K562 (cell line): ENCODE results near the gene ENDOD1. TPM values are rescaled to one million over a fixed set of nuclear protein-coding genes. Genes with fewer than 3 reads are reported as not detected.
A peak's percentile ranks its signal among the peaks of the same experiment; 100 is the strongest.

Experiments used
- ATAC-seq: fragments of 200-7000 bp; cut with Tn5 transposase; 3 replicates; pipeline ENCODE4 v1.9.1; 2020; ENCODE audit warnings: moderate library complexity
- BruUV-seq: library from RNA; stranded (reverse); fragments of 400-500 nt; replicated peaks from 2 replicates; lab custom pipeline; 2021; lab: Mats Ljungman, UMichigan
- CTCF ChIA-PET: fragments of 300-600 bp; formaldehyde crosslinking; extraction: SDS; loops from one replicate; lab custom pipeline; 2021; ENCODE audit warnings: low intra/inter-chr PET ratio; lab: Yijun Ruan, JAX
- POLR2A ChIA-PET: fragments of 300-600, 350-650 bp; sonication (Branson Sonifier 250); formaldehyde crosslinking; extraction: SDS; loops from one replicate; lab custom pipeline; 2021; ENCODE audit warnings: antibody characterized with exemption, inconsistent platforms; lab: Yijun Ruan, JAX
- DNase-seq, 4 experiments: peaks; one replicate each; pipeline versions ENCODE4 v3.0.0 to v3.0.0-alpha.2; 2011 to 2018; ENCODE audit warnings: low spot score in 3 of 4, mixed read lengths in 3 of 4; ENCODE audit errors: extremely low read depth in 1 of 4
- FAIRE-seq: peaks from 2 replicates; lab custom pipeline; 2011; peaks lifted over from hg19 to GRCh38; lab: Jason Lieb, UNC
- H2AFZ ChIP-seq: 2 replicates; pipeline ENCODE4 v1.6.0; 2011; ENCODE audit warnings: low read depth, low read length, control low read depth, inconsistent platforms
- H3K27ac ChIP-seq: fragments of 200-600 bp; 3 replicates; pipeline ENCODE4 v1.8.0; 2011; ENCODE audit warnings: low read depth, mild to moderate bottlenecking, control low read depth, inconsistent platforms, low read length, moderate library complexity, mixed read lengths; ENCODE audit errors: extremely low read depth
- H3K27me3 ChIP-seq, 2 experiments: fragments of 300-600 bp in 1 of 2; 2 replicates in 1 of 2; 3 replicates in 1 of 2; pipeline versions ENCODE4 v1.6.0 to v1.8.0; 2011; ENCODE audit warnings: inconsistent platforms in 2 of 2, low read length in 2 of 2, mild to moderate bottlenecking in 1 of 2, mixed read lengths in 1 of 2, moderate library complexity in 1 of 2; ENCODE audit not compliant: control insufficient read depth in 2 of 2, insufficient read depth in 2 of 2
- H3K36me3 ChIP-seq: fragments of 300-600 bp; 3 replicates; pipeline ENCODE4 v1.8.0; 2011; ENCODE audit warnings: mild to moderate bottlenecking, low read length, inconsistent platforms; ENCODE audit not compliant: control insufficient read depth, insufficient read depth
- H3K4me1 ChIP-seq, 2 experiments: fragments of 200-600 bp in 1 of 2; replicated peaks in 1 of 2; 2 replicates in 1 of 2; 3 replicates in 1 of 2; pipeline versions ENCODE4 v1.5.1 to v1.8.0; 2011; ENCODE audit warnings: inconsistent platforms in 2 of 2, low read length in 2 of 2, mild to moderate bottlenecking in 1 of 2, mixed read lengths in 1 of 2, moderate library complexity in 1 of 2; ENCODE audit not compliant: control insufficient read depth in 2 of 2, insufficient read depth in 2 of 2
- H3K4me2 ChIP-seq: 2 replicates; pipeline ENCODE4 v1.6.1; 2011; ENCODE audit warnings: low read length, control low read depth, inconsistent platforms, mixed read lengths; ENCODE audit not compliant: insufficient read depth
- H3K4me3 ChIP-seq: fragments of 200-600 bp; sonication (generic), shearing (Covaris generic); 2 replicates; pipeline ENCODE4 v1.5.1; 2016; ENCODE audit warnings: control low read depth, inconsistent platforms
- H3K79me2 ChIP-seq: fragments of 200-600 bp; 3 replicates; pipeline ENCODE4 v1.8.0; 2011; ENCODE audit warnings: low read length, inconsistent platforms; ENCODE audit not compliant: control insufficient read depth, insufficient read depth
- H3K9ac ChIP-seq, 2 experiments: 2 replicates each; pipeline versions ENCODE4 v1.6.0 to v1.6.1; 2011; ENCODE audit warnings: low read depth in 2 of 2, low read length in 2 of 2, control low read depth in 1 of 2, inconsistent platforms in 1 of 2, mild to moderate bottlenecking in 1 of 2, mixed read lengths in 1 of 2; ENCODE audit not compliant: insufficient read depth in 1 of 2
- H3K9me1 ChIP-seq: one replicate; pipeline ENCODE4 v1.6.0; 2011; ENCODE audit warnings: inconsistent platforms, mild to moderate bottlenecking, low read length, moderate library complexity; ENCODE audit not compliant: control insufficient read depth, insufficient read depth
- H3K9me3 ChIP-seq: replicated peaks from 2 replicates; pipeline ENCODE4 v1.5.1; 2011; ENCODE audit warnings: low read depth, low read length, inconsistent platforms; ENCODE audit not compliant: control insufficient read depth, insufficient read depth
- H4K20me1 ChIP-seq: replicated peaks from 2 replicates; pipeline ENCODE4 v1.6.1; 2011; ENCODE audit warnings: low read length, inconsistent platforms, mixed read lengths; ENCODE audit not compliant: control insufficient read depth, insufficient read depth
- ERF ChIP-seq: fragments of 450-650 bp; formaldehyde crosslinking; IDR thresholded peaks from 2 replicates; pipeline ENCODE4 v1.4.0; 2020; ENCODE audit warnings: mild to moderate bottlenecking, mixed read lengths
- FIP1L1 ChIP-seq: fragments of 200-400 bp; formaldehyde crosslinking; IDR thresholded peaks from 2 replicates; pipeline ENCODE4 v1.6.1; 2018; ENCODE audit warnings: mild to moderate bottlenecking, low read depth, low read length; ENCODE audit not compliant: poor library complexity, severe bottlenecking
- MCM3 ChIP-seq: fragments of 450-650 bp; IDR thresholded peaks from 2 replicates; pipeline ENCODE4 v1.6.1; 2016
- MEF2D ChIP-seq: conservative IDR thresholded peaks from 2 replicates; pipeline ENCODE4 v1.6.1; 2016; ENCODE audit warnings: low read depth, missing genetic modification characterization, missing compliant biosample characterization
- TARDBP ChIP-seq: fragments of 450-650 bp; IDR thresholded peaks from 2 replicates; pipeline ENCODE4 v1.6.1; 2016
- TCF7 ChIP-seq: sonication (generic); IDR thresholded peaks from 2 replicates; pipeline ENCODE4 v1.6.1; 2016; ENCODE audit warnings: antibody characterized with exemption, borderline replicate concordance
- TGIF2 ChIP-seq: sonication (generic); formaldehyde crosslinking; IDR thresholded peaks from 2 replicates; pipeline ENCODE4 v1.8.1; 2022; ENCODE audit warnings: mild to moderate bottlenecking, missing genetic modification reagents, moderate library complexity
- ZNF316 ChIP-seq: fragments of 450-650 bp; IDR thresholded peaks from 2 replicates; pipeline ENCODE4 v1.6.1; 2016
- ZNF75A ChIP-seq: fragments of 450-650 bp; formaldehyde crosslinking; IDR thresholded peaks from 2 replicates; pipeline ENCODE4 v1.4.0; 2020; ENCODE audit warnings: mild to moderate bottlenecking
- WGBS: fragments of 100-300 bp; shearing (Covaris generic); methylation state at CpG from one replicate; pipeline ENCODE4 v1.1.6; 2016; ENCODE audit warnings: low coverage, mixed read lengths; ENCODE audit not compliant: insufficient coverage; ENCODE audit errors: missing lambda C conversion rate; 5-methylcytosine and 5-hydroxymethylcytosine counted together
- in situ Hi-C: fragments of 300-500 bp; cut with MboI; formaldehyde crosslinking; loops from 4 replicates; pipeline ENCODE4 v1.15.0; 2018; ENCODE audit warnings: inconsistent platforms, mixed read lengths
- intact Hi-C: fragments of 100-400 bp; cut with micrococcal nuclease; formaldehyde crosslinking; loops from 2 replicates; pipeline ENCODE4 v1.14.2; 2022
- polyA plus RNA-seq, 8 experiments: library from polyadenylated mRNA; depleted of rRNA in 4 of 8; stranded (reverse) in 5 of 8; unstranded in 3 of 8; fragments of >200 nt; fragmentation: Nextera tagmentation in 2 of 8; fragmentation: Illumina TruSeq in 1 of 8; extraction: Ambion mirVana in 2 of 8; extraction: Trizol in 1 of 8; gene quantifications; 2 replicates each; pipeline versions ENCODE4 v1.2.1 to v1.2.3, GENCODE V29; 2011 to 2014; ENCODE audit warnings: inconsistent platforms in 1 of 8, missing spikeins in 1 of 8
- total RNA-seq, 7 experiments: library from RNA; depleted of rRNA in 6 of 7; stranded (reverse); fragments of >200 nt in 6 of 7; fragmentation: Illumina TruSeq in 2 of 7; extraction: Trizol in 2 of 7; gene quantifications; 2 replicates each; pipeline versions ENCODE4 v1.2.1 to v1.2.3, GENCODE V29; 2011 to 2021; ENCODE audit warnings: low replicate concordance in 1 of 7
- TF ChIP-seq, protein P1 (sequence below), 2 experiments: fragments of 450-650 bp in 1 of 2; sonication (generic) in 1 of 2; formaldehyde crosslinking in 1 of 2; IDR thresholded peaks in 1 of 2; conservative IDR thresholded peaks in 1 of 2; 2 replicates each; pipeline versions ENCODE4 v1.6.1 to v1.8.1; 2016 to 2023; ENCODE audit warnings: mild to moderate bottlenecking in 2 of 2, moderate library complexity in 2 of 2, inconsistent platforms in 1 of 2, missing genetic modification reagents in 1 of 2
- TF ChIP-seq, protein P2 (sequence below): IDR thresholded peaks from 2 replicates; pipeline ENCODE4 v1.6.1; 2011; ENCODE audit warnings: borderline replicate concordance, low read depth, mild to moderate bottlenecking, moderate library complexity, low read length; ENCODE audit not compliant: insufficient read depth, poor library complexity, severe bottlenecking
- TF ChIP-seq, protein P3 (sequence below): IDR thresholded peaks from 2 replicates; pipeline ENCODE4 v1.6.1; 2012; ENCODE audit warnings: low read depth, low read length, improper control_type of control experiment, borderline replicate concordance

The ENDOD1 gene
- total and polyA plus RNA-seq, 9 of the 15 experiments (the other 6 are each of a cell fraction or from before 2014, with no cell fraction given), result 4.2 to 11.8 (median 9.3) TPM

DNA sequence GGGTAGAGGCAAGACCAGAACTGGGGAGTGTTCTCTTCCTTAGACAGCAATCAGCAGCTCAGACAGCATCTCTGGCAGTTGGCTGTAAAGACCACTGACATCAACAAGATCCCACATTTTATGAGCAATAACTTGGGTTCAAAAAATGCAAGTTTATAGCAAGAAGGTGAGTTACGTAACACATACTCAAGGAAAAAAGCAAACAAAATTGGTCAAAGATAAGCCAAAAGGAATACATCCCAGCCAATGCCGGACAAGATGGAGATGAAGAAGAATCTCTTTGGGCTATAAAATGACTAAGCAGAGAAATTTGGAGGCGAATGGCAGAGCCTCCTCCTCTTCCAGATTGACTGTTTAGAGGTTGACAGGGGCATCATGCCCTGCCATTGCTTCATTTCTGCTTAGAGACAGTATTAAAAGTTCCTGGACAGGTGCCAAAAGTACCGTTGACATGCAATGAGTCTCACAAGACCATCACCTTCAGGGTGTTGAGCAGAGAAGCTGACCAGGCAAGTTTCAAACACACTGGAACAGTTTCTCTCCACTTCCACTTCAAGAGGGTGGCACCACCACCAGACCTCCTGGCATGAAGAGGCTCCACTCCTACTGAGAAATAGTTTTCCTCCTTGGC lies 55.9 kb downstream of the ENDOD1 start (continued):
- no peak for TF ChIP-seq FIP1L1
- TF ChIP-seq TCF7, result no peak
- TF ChIP-seq TGIF2, result no peak
- no peak for TF ChIP-seq ZNF75A (CRISPR knock-in tag)
- TF ChIP-seq, protein P1, sequence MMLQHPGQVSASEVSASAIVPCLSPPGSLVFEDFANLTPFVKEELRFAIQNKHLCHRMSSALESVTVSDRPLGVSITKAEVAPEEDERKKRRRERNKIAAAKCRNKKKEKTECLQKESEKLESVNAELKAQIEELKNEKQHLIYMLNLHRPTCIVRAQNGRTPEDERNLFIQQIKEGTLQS (IDR thresholded peaks at IDR 0.05), result no peak
- TF ChIP-seq, protein P1 (CRISPR knock-in tag; conservative IDR thresholded peaks at IDR 0.05), result no peak
- TF ChIP-seq ZNF316, result 0 out of 2 replicates have a peak, but pooled peaks have one; percentile 30
- TF ChIP-seq MEF2D (tag), result no peak
- TF ChIP-seq MCM3, result no peak

DNA sequence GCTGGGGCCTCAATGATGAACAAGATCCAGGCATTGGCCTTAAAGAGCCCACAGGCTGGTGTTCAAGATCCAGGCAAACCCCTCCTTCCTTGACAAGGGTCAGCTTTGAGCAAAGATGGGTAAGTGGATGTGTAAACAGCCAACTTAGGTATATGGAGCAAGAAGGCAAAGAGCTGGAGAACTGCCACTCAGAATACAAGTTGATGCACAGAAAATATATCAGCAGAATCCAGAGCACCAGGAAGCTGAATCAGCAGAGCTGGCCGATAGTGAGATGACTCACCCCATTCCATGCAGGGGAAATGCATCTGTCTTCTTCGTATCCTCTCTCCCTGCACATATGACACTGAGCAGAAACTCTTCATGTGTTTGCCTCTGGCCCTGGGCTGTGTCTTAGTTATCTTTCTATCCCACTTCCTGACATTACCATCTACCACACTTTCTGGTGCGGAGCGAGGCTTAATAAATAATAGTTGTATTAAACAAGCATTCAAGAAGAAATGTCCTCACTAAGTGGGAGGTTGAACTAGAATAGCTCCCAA lies 57.8 kb downstream of the ENDOD1 start:
- Histone ChIP-seq H3K9me3 (no peaks in the 10 kb centered on the region; the same call in 1 of the 2 replicates), H3K27me3 (no peaks in the 10 kb centered on the region), H2AFZ (peak overlapping the region; percentile 80), H3K9ac (peak overlapping the region in 1 of 2 experiments; percentile 43; a peak in 2 of 4 replicates), H3K9me1 (no peaks in the 10 kb centered on the region), H3K4me3 (no peak overlapping the region), H3K4me1 (peaks cover 45 to 72% of the 10 kb centered on the region in 2 experiments), H4K20me1 (no peaks in the 10 kb centered on the region), H3K36me3 (no peaks in the 10 kb centered on the region), H3K4me2 (peak overlapping the region; percentile 63), H3K27ac (peak overlapping the region; percentile 69), H3K79me2 (no peaks in the 10 kb centered on the region)
- peak; percentile 91 for ATAC-seq
- in situ Hi-C loops, result loop anchor here (10.0 kb wide), 1 partner anchor 523 kb away; no protein-coding TSS in a partner anchor
- peak; percentile 99 for FAIRE-seq
- CTCF ChIA-PET, result no interaction called here
- 0% methylated on average over 4 of the region's 4 CpGs for WGBS
- POLR2A ChIA-PET, result interaction anchor here (0.6 to 3.6 kb wide), 8 partner anchors 9 to 643 kb away, joined by 3 to 29 read pairs (median 4); partner anchors contain the start of genes CEP57, CWC15, FAM76B and KDM4D
- intact Hi-C loops, result loop anchor here (2.0 to 5.0 kb wide), 4 partner anchors 45 to 525 kb away; partner anchors contain the start of genes CWC15 and KDM4D
- DNase-seq, result peak; percentile 81 to 95 (median 87)
- BruUV-seq, result no TSS peak
- TF ChIP-seq ERF (CRISPR knock-in tag) (no peak), TARDBP (no peak), FIP1L1 (no peak)
- TF ChIP-seq, protein P2, sequence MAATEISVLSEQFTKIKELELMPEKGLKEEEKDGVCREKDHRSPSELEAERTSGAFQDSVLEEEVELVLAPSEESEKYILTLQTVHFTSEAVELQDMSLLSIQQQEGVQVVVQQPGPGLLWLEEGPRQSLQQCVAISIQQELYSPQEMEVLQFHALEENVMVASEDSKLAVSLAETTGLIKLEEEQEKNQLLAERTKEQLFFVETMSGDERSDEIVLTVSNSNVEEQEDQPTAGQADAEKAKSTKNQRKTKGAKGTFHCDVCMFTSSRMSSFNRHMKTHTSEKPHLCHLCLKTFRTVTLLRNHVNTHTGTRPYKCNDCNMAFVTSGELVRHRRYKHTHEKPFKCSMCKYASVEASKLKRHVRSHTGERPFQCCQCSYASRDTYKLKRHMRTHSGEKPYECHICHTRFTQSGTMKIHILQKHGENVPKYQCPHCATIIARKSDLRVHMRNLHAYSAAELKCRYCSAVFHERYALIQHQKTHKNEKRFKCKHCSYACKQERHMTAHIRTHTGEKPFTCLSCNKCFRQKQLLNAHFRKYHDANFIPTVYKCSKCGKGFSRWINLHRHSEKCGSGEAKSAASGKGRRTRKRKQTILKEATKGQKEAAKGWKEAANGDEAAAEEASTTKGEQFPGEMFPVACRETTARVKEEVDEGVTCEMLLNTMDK, result no peak
- TF ChIP-seq, protein P3, sequence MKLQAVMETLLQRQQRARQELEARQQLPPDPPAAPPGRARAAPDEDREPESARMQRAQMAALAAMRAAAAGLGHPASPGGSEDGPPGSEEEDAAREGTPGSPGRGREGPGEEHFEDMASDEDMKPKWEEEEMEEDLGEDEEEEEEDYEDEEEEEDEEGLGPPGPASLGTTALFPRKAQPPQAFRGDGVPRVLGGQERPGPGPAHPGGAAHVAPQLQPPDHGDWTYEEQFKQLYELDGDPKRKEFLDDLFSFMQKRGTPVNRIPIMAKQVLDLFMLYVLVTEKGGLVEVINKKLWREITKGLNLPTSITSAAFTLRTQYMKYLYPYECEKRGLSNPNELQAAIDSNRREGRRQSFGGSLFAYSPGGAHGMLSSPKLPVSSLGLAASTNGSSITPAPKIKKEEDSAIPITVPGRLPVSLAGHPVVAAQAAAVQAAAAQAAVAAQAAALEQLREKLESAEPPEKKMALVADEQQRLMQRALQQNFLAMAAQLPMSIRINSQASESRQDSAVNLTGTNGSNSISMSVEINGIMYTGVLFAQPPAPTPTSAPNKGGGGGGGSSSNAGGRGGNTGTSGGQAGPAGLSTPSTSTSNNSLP, result peak; percentile 85; the same call in 1 of the 2 replicates
